Thymus (tissue), 11 donors: Measurements from ENCODE around the gene POLR3E. TPM values are rescaled to one million over a fixed set of nuclear protein-coding genes. Genes with fewer than 3 reads are reported as not detected.
"Not testable (repeated sequence)": the region's sequence is repeated elsewhere in the genome, so short reads cannot be mapped to it uniquely, and the experiment has no call there.

Experiments
- DNase-seq, 9 donors: peaks; one replicate each; pipeline ENCODE4 v3.0.0-alpha.2; 2013; ENCODE audit warnings: low spot score in 9 of 9, low read depth in 6 of 9, missing footprints in 1 of 9
- H3K27ac ChIP-seq, 2 donors: one replicate each; pipeline ENCODE4 v1.5.1; 2013; ENCODE audit warnings: control low read depth in 1 of 2, low read depth in 1 of 2, low read length in 1 of 2, mild to moderate bottlenecking in 1 of 2, moderate library complexity in 1 of 2
- H3K27me3 ChIP-seq, 2 donors: one replicate each; pipeline ENCODE4 v1.5.1; 2013; ENCODE audit warnings: low read length in 1 of 2; ENCODE audit not compliant: control insufficient read depth in 2 of 2, insufficient read depth in 1 of 2
- H3K36me3 ChIP-seq, 2 donors: one replicate each; pipeline ENCODE4 v1.5.1; 2013; ENCODE audit warnings: low read length in 1 of 2, mild to moderate bottlenecking in 1 of 2, moderate library complexity in 1 of 2; ENCODE audit not compliant: control insufficient read depth in 2 of 2, insufficient read depth in 2 of 2
- H3K4me1 ChIP-seq, 2 donors: one replicate each; pipeline ENCODE4 v1.5.1; 2013; ENCODE audit warnings: low read length in 2 of 2; ENCODE audit not compliant: control insufficient read depth in 2 of 2, insufficient read depth in 2 of 2
- H3K4me3 ChIP-seq, 2 donors: one replicate each; pipeline ENCODE4 v1.5.1; 2013; ENCODE audit warnings: low read length in 2 of 2, control low read depth in 1 of 2, mild to moderate bottlenecking in 1 of 2
- H3K9me3 ChIP-seq, 2 donors: one replicate each; pipeline ENCODE4 v1.5.1; 2013; ENCODE audit warnings: low read length in 1 of 2, mild to moderate bottlenecking in 1 of 2; ENCODE audit not compliant: control insufficient read depth in 2 of 2, insufficient read depth in 1 of 2
- WGBS: extraction: QIAGEN DNeasy Blood & Tissue Kit; methylation state at CpG from one replicate; pipeline ENCODE4 v1.1.7; 2013; 5-methylcytosine and 5-hydroxymethylcytosine counted together
- polyA plus RNA-seq: library from polyadenylated mRNA; stranded (reverse); fragments of 200-250 nt; gene quantifications from one replicate; pipeline ENCODE4 v1.2.3, GENCODE V29; 2013
- total RNA-seq: library from RNA; stranded (reverse); fragments of 120-200 nt; gene quantifications from one replicate; pipeline ENCODE4 v1.2.4, GENCODE V29; 2013
- donor health status: healthy.

The POLR3E gene
- total and polyA plus RNA-seq, 2 donors: 27.2 to 27.4 TPM

DNA sequence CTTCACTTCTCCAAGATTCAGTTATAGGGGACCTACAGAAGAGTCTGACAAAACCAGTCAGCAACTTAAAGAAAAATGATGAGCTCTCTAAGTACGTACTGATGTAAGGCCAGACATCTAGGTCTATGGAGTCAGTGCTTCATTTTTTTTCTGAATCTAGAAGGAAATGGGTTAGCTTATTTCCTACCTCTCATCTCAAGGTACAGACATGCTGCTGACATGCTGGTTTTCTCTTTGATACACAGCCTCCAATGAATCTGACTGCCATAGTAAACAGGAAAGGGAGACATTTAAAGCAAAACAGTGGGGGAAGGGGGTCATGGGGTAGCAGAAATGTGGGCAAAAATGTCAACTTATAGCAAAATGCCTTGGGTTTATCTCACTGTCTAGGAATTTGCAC lies 60.8 kb downstream of the POLR3E start:
- DNase-seq: peak in 7 of 9 donors; percentile 44 to 89 (median 69)
- Histone ChIP-seq H3K36me3 (peaks cover 4 to 16% of the 10 kb centered on the region in 2 donors), H3K27me3 (no peaks in the 10 kb centered on the region), H3K4me3 (no peak overlapping the region), H3K4me1 (peaks cover 11 to 23% of the 10 kb centered on the region in 2 donors), H3K9me3 (no peaks in the 10 kb centered on the region), H3K27ac (peak overlapping the region; percentile 79 to 95)
- WGBS: 47% methylated on average over 1 of the region's 1 CpG

DNA sequence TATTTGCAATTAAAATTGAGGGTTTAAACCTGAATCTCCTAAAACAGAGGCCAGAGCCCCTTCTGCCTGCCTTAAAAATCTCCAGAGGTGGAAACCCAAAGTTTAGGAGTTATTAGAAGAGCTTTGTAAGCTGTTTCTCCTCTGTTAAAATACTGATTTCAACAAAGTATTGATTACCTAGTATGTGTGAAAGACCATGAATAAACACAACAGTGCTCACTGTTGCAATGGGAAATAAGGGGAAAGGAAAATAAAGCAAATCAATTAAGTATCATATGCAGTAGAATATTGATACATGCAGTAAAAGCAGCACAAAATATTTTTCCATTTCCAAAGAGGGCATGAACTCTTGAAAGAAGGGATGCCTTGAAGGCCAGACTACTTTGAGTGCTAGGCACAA lies 62.5 kb downstream of the POLR3E start:
- Histone ChIP-seq H3K36me3 (peaks cover 9 to 30% of the 10 kb centered on the region in 2 donors), H3K9me3 (no peaks in the 10 kb centered on the region), H3K27me3 (no peaks in the 10 kb centered on the region), H3K27ac (peak overlapping the region; percentile 31 to 34), H3K4me1 (peaks cover 8 to 19% of the 10 kb centered on the region in 2 donors), H3K4me3 (no peak overlapping the region)
- no peak for DNase-seq

GRCh38 chr16:22360963-22361659 lies 63.9 kb downstream of the POLR3E start:
- WGBS: 97% methylated on average over 8 of the region's 8 CpGs
- no peak overlapping the region for H3K27ac ChIP-seq

DNA sequence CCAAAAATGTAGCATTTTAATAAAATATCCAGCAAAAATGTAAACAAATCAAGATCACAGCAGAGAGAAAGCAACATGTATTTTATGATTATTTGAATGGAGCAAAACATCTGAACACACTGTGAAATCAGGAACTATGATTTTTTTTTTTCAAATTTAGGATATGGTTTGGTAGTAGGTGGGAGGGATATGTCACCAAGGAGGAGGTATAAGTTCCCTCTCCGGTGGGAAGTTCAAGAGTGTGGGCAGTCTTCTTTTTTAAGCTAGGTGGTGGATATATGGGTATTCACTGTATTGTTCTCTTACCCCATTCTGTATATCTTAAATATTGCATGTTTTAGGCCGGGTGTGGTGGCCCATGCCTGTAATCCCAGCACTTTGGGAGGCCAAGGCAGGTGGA lies 67.0 kb downstream of the POLR3E start:
- Histone ChIP-seq H3K27ac (no peak overlapping the region), H3K36me3 (peaks cover 12 to 34% of the 10 kb centered on the region in 2 donors), H3K27me3 (no peaks in the 10 kb centered on the region), H3K9me3 (no peaks in the 10 kb centered on the region), H3K4me1 (peaks cover 3 to 4% of the 10 kb centered on the region in 2 donors), H3K4me3 (no peak overlapping the region)
- 98% methylated on average over 2 of the region's 2 CpGs for WGBS
- DNase-seq: no peak

More at GRCh38 chr16:22360963-22361659, 63.9 kb downstream of the POLR3E start:
- DNase-seq: no peak
- Histone ChIP-seq H3K9me3 (no peaks in the 10 kb centered on the region), H3K4me1 (peaks cover 5 to 17% of the 10 kb centered on the region in 2 donors), H3K4me3 (no peak overlapping the region), H3K27me3 (no peaks in the 10 kb centered on the region), H3K36me3 (peaks cover 12 to 34% of the 10 kb centered on the region in 2 donors)

DNA sequence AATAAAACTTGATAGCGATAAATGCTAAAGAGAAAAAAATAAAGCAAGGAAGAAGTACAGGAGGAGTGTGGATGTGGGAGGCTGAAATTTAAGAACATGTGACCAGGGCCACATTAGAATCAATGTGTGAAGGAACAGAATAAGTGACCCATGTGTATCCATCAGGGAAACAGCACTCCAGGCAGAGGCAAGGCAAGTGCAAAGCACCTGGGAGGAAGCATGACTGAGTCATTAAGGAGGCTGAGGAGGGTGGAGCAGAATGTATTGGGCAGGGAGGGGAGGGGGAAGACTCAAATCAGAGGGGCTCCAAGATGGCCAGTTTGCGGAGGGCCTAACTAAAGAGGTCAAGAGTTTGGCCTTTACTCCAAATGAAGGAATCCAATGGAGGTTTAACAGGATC lies 69.2 kb downstream of the POLR3E start:
- no peak overlapping the region for H3K4me3 ChIP-seq
- H3K27me3 ChIP-seq: no peaks in the 10 kb centered on the region
- DNase-seq: no peak
- 98% methylated on average over 2 of the region's 2 CpGs for WGBS
- H3K9me3 ChIP-seq: no peaks in the 10 kb centered on the region
- peaks cover 13 to 14% of the 10 kb centered on the region in 2 donors for H3K4me1 ChIP-seq
- peaks cover 12 to 31% of the 10 kb centered on the region in 2 donors for H3K36me3 ChIP-seq
- no peak overlapping the region for H3K27ac ChIP-seq

DNA sequence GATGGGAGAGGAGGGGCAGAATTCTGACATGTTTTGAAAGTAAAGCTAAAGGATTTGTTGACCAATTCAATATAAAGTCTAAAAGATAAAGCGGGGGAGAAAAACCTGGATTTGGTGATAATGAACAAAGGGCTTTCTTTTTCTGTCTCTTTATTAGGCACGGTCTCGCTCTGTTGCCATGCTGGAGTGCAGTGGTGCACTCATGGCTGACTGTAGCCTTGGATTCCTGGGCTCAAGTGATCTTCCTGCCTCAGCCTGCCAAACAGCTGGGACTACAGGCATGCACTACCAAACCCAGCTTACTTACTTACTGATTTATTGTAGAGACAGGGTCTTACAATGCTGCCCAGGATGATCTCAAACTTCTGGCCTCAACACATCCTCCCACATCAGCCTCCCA lies 69.7 kb downstream of the POLR3E start:
- peaks cover 12 to 33% of the 10 kb centered on the region in 2 donors for H3K36me3 ChIP-seq
- no peak overlapping the region for H3K27ac ChIP-seq
- DNase-seq: no peak
- H3K27me3 ChIP-seq: no peaks in the 10 kb centered on the region
- 95% methylated on average over 3 of the region's 3 CpGs for WGBS
- no peaks in the 10 kb centered on the region for H3K9me3 ChIP-seq
- H3K4me1 ChIP-seq: peaks cover 13 to 14% of the 10 kb centered on the region in 2 donors
- H3K4me3 ChIP-seq: no peak overlapping the region

GRCh38 chr16:22368200-22368826 lies 71.1 kb downstream of the POLR3E start:
- DNase-seq, H3K27ac ChIP-seq, H3K4me3 ChIP-seq, H3K27me3 ChIP-seq, H3K9me3 ChIP-seq: not testable (repeated sequence)
- H3K36me3 ChIP-seq: peaks cover 8 to 19% of the 10 kb centered on the region in 2 donors
- H3K4me1 ChIP-seq: peaks cover 18 to 20% of the 10 kb centered on the region in 2 donors
- over 99% methylated on average over 8 of the region's 8 CpGs for WGBS

GRCh38 chr16:22369221-22369811 lies 72.1 kb downstream of the POLR3E start:
- 56% methylated on average over 3 of the region's 3 CpGs for WGBS
- peaks cover 3 to 9% of the 10 kb centered on the region in 2 donors for H3K36me3 ChIP-seq
- H3K27me3 ChIP-seq: no peaks in the 10 kb centered on the region
- DNase-seq: peak in 2 of 9 donors; percentile 46 to 70
- peaks cover 20 to 24% of the 10 kb centered on the region in 2 donors for H3K4me1 ChIP-seq
- peak overlapping the region; percentile 25 to 72 for H3K27ac ChIP-seq
- no peaks in the 10 kb centered on the region for H3K9me3 ChIP-seq
- H3K4me3 ChIP-seq: no peak overlapping the region
